ENCODE results near the gene TAS2R13.
A peak's percentile ranks its signal among the peaks of the same experiment; 100 is the strongest.

Gene TAS2R13

GRCh38 chr12:10873378-10873777 is 36.0 kb downstream of the TAS2R13 start:
- TF ChIP-seq, protein P1, sequence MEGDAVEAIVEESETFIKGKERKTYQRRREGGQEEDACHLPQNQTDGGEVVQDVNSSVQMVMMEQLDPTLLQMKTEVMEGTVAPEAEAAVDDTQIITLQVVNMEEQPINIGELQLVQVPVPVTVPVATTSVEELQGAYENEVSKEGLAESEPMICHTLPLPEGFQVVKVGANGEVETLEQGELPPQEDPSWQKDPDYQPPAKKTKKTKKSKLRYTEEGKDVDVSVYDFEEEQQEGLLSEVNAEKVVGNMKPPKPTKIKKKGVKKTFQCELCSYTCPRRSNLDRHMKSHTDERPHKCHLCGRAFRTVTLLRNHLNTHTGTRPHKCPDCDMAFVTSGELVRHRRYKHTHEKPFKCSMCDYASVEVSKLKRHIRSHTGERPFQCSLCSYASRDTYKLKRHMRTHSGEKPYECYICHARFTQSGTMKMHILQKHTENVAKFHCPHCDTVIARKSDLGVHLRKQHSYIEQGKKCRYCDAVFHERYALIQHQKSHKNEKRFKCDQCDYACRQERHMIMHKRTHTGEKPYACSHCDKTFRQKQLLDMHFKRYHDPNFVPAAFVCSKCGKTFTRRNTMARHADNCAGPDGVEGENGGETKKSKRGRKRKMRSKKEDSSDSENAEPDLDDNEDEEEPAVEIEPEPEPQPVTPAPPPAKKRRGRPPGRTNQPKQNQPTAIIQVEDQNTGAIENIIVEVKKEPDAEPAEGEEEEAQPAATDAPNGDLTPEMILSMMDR (IDR thresholded peaks at IDR 0.05): no peak
- TF ChIP-seq ZFX (IDR thresholded peaks at IDR 0.05; ENCODE audit: borderline replicate concordance): no peak
- no peak overlapping the region for H3K27ac ChIP-seq

GRCh38 chr12:10867381-10867780 is 42.0 kb downstream of the TAS2R13 start:
- no peak overlapping the region for H3K27ac ChIP-seq
- TF ChIP-seq ZFX (IDR thresholded peaks at IDR 0.05; ENCODE audit: borderline replicate concordance): no peak
- TF ChIP-seq, protein P1 (IDR thresholded peaks at IDR 0.05): peak; percentile 47

- no peak overlapping the region for H3K27ac ChIP-seq
- TF ChIP-seq ZFX (IDR thresholded peaks at IDR 0.05; ENCODE audit: borderline replicate concordance): no peak
- TF ChIP-seq, protein P1 (IDR thresholded peaks at IDR 0.05): no peak
Measured at GRCh38 chr12:10863512-10864218, 45.7 kb downstream of the TAS2R13 start.

- no peak overlapping the region for H3K27ac ChIP-seq
- TF ChIP-seq, protein P1 (IDR thresholded peaks at IDR 0.05): no peak
- TF ChIP-seq ZFX (IDR thresholded peaks at IDR 0.05; ENCODE audit: borderline replicate concordance): no peak
Measured at GRCh38 chr12:10861366-10861765, 48.0 kb downstream of the TAS2R13 start.

Measured in 22Rv1 (cell line).